GM18909 (cell line): Measurements from ENCODE around the gene ZNF672.

Experiments used
- ATAC-seq: cut with Tn5 transposase; IDR thresholded peaks from one replicate; pipeline ENCODE4 v1.9.1; 2021; ENCODE audit warnings: mild to moderate bottlenecking; ENCODE audit not compliant: unreplicated experiment, poor library complexity

The ZNF672 gene

GRCh38 chr1:248852481-248853405 is 14.7 kb downstream of the ZNF672 start:
- ATAC-seq = no peak

DNA sequence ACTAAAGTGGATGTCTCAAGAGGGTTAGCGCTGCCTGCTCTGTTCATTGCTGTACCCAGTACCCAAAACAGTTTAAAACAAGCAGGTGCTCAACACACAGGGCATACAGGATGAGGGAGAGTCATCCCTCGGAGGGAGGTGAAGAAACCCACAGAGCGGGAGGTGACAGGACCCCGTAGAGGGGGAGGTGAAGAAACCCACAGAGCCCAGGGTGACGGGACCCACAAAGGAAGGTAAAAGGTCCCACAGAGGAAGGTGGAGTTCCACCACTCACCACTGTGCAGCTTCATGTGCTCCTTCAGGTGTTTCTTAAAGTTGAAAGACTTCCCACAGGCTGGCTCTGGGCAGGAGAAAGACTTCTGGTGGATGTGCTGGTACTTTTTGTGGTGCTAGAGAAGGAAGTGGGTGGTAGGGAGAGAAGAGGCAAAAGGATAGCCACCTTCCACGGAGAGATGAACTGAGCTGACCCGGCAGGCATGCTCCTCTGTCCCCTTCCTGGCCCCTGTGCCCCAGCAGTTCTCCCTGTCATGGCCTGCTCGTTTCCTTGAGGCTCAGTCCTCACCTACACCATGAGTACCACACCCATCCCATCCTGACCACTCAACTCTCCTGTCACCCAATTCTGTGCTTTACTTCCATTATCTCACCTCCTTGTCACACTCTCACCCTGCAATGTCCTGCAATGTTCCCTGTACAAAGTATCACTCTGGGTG is 15.8 kb downstream of the ZNF672 start:
- ATAC-seq = no peak

- no peak for ATAC-seq
These were observed 17.6 kb downstream of the ZNF672 start for GRCh38 chr1:248855580-248855979.

GRCh38 chr1:248856176-248856575 is 18.2 kb downstream of the ZNF672 start:
- no peak for ATAC-seq

GRCh38 chr1:248857201-248857600 is 19.2 kb downstream of the ZNF672 start:
- ATAC-seq = no peak

DNA sequence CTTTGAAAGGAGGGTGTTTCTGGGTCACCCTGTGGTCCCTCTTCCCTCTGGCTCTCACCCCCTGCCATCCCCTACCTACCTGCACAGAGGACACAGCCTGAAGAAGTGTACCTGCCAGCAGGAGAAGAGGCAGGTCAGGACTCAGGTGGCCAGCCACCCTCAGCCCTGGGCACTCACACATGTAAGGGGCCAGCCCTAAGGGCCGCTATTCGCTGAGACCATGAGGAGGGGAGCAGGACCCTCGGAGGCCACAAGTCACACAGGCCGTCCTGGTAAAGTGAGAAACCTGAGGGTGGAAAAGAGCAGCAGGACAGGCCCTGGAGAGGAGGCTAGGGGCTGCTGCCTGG is 19.7 kb downstream of the ZNF672 start:
- peak; percentile 0 for ATAC-seq

DNA sequence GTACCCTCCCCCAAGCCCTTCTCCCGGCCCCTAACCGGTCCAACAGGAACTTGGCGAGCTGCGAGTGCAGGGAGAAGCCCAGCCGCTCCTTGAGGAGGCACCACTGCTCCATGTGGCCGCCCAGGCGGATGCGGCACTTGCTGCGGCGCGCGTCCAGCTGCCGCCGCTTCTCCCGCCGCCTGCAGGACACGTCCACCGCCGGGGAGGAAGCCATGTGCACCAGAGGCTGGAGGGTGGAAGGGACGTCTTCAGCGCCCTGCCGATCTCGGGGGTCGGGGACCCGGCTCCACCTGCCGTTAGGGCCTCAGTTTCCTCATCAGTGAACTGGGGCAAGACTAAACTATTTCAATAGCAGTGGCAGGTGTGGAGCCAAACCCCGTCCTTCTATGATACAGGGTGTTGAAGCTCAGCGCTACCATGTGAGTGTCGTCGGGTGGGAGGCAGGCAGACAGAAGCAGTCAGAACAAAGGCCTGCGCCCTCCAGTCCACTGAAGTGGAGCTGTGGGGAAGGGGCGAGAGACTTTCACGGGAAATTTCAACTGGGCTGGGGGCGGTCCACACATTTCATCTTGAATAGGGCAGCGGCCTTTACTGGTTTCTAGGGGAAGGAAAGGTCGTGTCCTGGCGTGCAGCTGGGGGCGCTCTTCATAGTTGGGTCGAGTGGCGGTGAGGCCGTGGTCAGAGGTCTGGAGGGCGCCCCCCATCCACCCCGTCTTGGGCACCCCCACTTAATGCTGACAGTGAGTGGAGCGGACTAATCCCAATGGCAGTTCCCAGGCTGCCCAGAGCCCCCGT is 20.3 kb downstream of the ZNF672 start:
- ATAC-seq = peak; percentile 46

DNA sequence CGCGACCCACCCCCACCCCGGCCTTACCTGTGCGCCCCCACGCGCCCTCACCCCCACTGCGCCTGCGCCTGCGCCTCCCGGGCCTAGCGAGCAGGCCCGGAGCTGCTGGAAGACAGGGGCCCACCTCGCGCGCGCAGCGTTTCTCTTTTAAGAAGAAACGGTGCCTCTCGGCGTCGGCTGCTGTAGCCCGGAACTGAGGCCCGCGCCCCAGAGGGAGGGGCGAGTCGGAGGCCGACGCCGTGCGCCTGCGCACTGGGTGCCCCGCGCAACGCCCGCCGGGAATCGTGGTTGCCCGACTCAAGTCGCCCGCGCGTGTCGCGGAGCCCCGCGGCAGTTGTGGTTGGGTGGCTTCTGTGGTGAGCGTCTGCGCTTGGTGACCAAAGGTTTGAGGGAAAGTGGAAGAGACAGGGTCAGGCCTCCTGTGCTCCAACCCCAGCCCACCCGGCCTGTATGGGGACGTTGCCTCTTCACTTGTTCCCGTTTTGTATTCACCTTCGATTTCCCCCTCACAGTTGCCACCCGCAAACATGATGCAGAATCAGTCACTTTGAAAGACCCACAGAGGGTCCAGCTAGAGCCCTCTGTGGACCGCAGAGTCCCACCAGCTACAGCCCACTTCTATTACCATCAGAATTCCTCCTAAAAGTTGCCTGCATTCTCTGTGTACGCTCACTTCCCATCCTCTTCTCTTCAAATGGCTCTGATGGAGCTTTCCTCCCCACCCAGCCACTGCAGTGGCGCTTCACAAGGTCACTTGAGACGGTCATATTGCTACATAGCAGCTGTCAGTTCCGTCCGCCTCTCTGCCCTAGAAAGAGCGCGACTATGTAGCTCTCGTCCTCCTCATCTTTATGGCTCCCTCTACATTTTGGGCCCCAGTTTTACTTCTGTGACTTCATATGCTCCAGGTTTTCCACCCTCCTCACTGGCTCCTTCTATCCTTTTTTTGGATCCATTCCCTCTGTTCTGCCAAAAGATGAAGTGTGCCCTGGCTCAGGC is 21.2 kb downstream of the ZNF672 start, which contains the start of gene ZNF692:
ZNF692 (minus strand) TSS at position 195 of the 999 bp plus-strand sequence. CDS start 776 bp downstream, outside the sequence.
- ATAC-seq = peak; percentile 78

- ATAC-seq = no peak
These were observed 22.0 kb downstream of the ZNF672 start for GRCh38 chr1:248860007-248860406.

GRCh38 chr1:248861616-248862015 is 23.6 kb downstream of the ZNF672 start:
- ATAC-seq = no peak

DNA sequence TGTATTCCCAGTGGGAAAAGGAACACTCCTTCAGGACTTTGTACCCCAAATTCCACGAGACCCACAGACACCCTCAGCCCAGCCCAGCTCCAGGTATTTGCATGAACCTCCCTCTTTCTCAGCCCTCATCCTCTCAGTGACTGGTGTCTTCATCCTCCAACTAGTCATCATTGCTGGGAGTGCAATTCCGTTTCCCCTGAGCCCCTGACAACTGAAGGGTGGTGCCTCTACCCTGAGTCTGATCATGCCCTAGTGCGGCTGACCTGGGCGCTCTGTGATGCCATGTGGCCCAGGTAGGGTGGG is 24.6 kb downstream of the ZNF672 start:
- peak; percentile 26 for ATAC-seq

DNA sequence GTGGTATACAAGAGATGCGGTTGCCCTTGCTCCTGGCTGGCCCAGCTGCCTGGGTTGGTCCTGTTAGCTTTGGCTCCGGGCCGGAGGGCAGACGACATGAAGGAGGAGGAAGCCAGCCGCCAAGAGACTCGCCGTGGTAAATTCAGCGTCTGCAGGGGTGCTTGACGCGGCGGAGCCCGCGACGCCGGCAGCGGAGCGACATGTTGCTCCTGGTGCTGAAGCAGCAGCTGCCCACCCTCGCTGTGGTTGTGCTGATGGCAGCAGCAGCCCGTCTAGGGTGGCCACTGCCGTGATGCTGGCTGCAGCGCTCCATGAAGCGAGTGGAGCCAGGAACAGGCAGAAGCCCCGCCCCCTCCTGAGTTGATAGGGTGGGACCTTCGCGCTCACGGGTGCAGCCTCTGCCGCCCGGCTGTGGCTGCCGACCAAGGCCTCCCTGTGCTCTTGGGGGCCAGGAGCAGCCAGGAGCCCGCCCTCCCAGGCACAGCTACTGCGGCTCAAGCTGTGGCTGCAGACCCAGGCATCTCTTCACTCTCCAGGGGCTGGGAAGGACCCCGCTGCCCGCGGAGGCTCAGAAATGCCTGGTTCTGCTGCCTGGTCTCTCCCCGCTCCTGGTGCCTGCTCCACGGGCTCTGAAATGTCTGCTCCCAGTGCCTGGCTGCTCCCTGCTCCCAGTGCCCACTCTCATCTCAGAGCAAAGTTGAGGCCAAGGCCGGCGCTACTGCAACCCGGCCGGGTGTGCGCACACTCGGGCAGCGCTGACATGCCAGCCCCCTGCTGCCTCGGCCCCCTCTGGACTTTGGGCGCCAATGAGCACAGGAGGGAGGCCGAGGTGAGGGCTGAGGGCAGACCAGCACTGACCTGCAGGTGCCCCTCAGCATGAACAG is 25.2 kb downstream of the ZNF672 start:
- peak; percentile 70 for ATAC-seq

- ATAC-seq = no peak
These were observed 33.9 kb downstream of the ZNF672 start for GRCh38 chr1:248871837-248872401.

DNA sequence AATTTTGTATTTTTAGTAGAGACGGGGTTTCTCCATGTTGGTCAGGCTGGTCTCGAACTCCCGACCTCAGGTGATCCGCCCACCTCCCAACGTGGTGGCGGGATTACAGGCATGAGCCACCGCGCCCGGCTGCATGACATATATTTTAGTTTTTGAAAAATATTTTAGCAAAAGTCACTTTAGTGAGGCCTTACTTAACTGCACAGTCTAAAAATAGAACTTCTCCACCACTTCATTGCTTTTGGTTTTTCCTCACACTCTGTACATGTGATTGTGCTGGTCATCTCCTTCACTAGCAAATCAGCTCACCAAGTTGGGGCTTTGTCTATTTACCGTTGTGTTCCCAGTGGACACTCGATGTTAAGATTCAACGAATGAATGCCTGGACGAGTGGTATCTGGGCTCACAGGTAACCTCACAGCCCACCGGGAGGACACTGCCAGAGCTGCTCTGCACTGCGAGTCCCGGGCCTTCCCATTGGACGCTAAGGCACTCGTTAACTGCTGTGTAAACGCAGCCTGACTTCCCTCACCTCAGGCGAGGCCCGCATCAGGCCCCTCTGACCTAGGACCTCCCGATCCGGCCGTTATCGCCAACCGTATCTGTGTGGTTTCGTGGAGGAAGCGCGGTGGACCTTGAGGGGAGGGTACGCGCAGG is 34.9 kb downstream of the ZNF672 start:
- peak; percentile 51 for ATAC-seq

DNA sequence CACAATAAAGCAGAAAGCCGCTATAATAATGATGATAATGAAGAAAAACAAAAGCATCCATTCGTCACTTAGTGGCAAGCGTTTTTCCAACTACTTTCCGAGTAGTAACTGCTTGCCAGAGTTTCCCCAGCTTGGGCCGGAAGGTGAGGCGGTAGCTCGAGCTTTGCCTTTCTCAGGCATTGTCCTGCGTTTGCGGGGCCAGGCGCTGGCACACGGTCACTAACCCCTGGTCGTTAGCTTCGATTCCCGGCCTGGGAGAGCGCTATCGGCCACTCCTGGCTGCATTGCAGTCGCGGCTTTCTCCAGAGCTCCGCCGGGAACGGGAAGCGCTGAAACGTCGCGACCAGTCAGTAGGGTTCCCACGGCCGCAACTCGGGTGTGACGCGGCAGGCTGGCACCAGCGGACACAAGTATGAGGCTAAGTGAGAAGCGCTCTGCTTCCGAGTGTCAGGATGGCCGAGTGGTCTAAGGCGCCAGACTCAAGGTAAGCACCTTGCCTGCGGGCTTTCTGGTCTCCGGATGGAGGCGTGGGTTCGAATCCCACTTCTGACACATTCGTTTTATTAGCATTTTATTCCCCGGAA is 35.5 kb downstream of the ZNF672 start:
- peak; percentile 85 for ATAC-seq

DNA sequence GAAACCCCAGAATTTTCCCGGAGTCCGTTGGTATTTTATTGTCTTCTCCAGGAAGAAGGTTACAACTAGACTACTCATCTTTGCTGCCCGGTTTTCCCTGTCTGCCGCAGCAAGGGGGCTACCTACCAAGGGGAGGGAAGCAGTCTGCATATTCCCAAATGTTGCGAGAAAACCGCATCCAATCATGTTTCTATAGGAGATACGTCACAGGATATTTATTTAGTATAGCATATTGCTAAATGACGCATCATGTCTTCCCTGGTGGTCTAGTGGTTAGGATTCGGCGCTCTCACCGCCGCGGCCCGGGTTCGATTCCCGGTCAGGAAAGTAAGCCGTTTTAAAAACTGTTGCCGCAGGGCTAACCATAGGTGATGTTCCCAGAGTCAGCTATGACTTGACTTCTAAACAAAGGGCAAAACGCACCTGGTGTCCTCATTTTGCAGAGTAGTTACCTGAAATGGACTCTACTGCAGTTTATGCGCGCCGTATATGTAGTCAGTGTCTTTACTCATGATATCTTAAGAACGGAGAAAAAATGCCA is 36.0 kb downstream of the ZNF672 start:
- ATAC-seq = peak; percentile 66

GRCh38 chr1:248881261-248881660 is 43.2 kb downstream of the ZNF672 start:
- no peak for ATAC-seq
